ENCODE results near the gene BANP. TPM values are rescaled to one million over a fixed set of nuclear protein-coding genes. Genes with fewer than 3 reads are reported as not detected.
"Not testable (repeated sequence)": the region's sequence is repeated elsewhere in the genome, so short reads cannot be mapped to it uniquely, and the experiment has no call there.

Gene BANP
- total and polyA plus RNA-seq, 2 of the 8 experiments (the other 6 are each of a cell fraction or from before 2014, with no cell fraction given) = 25.8 to 39.8 TPM

DNA sequence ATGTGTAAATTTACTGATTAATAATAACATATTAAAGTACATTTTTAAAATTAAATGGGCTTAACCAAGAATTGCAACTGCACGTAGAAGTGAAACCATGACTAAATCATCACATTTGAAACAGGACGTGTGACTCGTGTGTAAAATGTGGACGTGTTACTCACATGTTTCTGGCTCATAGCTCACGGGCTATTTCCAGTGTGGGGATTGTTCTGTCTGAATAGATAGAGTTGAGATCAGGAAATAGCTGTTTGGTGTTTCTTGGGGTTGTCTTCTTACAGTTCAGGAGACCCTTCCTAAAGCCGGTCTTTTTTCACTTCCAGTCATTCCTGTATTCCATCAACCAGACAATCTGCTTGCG is 32.5 kb downstream of the BANP start:
- not testable (repeated sequence) for H3K23me2 ChIP-seq (ENCODE audit: low read depth, low read length); H4K20me1 ChIP-seq (replicated peaks in 1 of 2; ENCODE audit: control insufficient read depth in 1 of 2, insufficient read depth in 2 of 2, low read length in 2 of 2); H4K91ac ChIP-seq (replicated peaks; ENCODE audit: insufficient read length, low read length); H4K5ac ChIP-seq (ENCODE audit: insufficient read length, low read depth, low read length); H3K9me3 ChIP-seq (ENCODE audit: insufficient read depth in 2 of 2, low read depth in 1 of 2, low read length in 1 of 2); DNase-seq (ENCODE audit: low read depth in 1 of 2, low spot score in 2 of 2); H3K4me3 ChIP-seq (ENCODE audit: extremely low read depth in 1 of 4, insufficient read depth in 2 of 4, low read depth in 3 of 4, low read length in 4 of 4); H3K4ac ChIP-seq (replicated peaks; ENCODE audit: insufficient read length, low read depth, low read length); H2BK120ac ChIP-seq (replicated peaks; ENCODE audit: low read depth, low read length); H3K27ac ChIP-seq (ENCODE audit: low read depth, low read length); H3K14ac ChIP-seq (ENCODE audit: insufficient read length); H3K23ac ChIP-seq (ENCODE audit: insufficient read length); H3K4me2 ChIP-seq (ENCODE audit: insufficient read depth in 1 of 2, low read depth in 2 of 2, low read length in 2 of 2); H2AK5ac ChIP-seq (ENCODE audit: low read depth, low read length); H2BK15ac ChIP-seq (ENCODE audit: low read length); H2BK20ac ChIP-seq (ENCODE audit: low read length); H3K9ac ChIP-seq (replicated peaks in 1 of 4; ENCODE audit: extremely low read depth in 1 of 4, low read depth in 3 of 4, low read length in 3 of 4); H4K8ac ChIP-seq (ENCODE audit: extremely low read depth, insufficient read depth, low read length); H3K56ac ChIP-seq (replicated peaks; ENCODE audit: insufficient read length, low read depth, low read length); H2BK12ac ChIP-seq (ENCODE audit: low read depth, low read length); H3K4me1 ChIP-seq (replicated peaks in 1 of 4; ENCODE audit: control insufficient read depth in 3 of 4, insufficient read depth in 4 of 4, low read length in 3 of 4); H2BK5ac ChIP-seq (ENCODE audit: low read depth, low read length); H3K18ac ChIP-seq (ENCODE audit: extremely low read depth, low read length); H3K79me1 ChIP-seq (ENCODE audit: low read depth, low read length); H3K27me3 ChIP-seq (replicated peaks in 1 of 4; ENCODE audit: control insufficient read depth in 3 of 4, extremely low read depth in 1 of 4, insufficient read depth in 3 of 4, low read length in 3 of 4); FAIRE-seq; H2AFZ ChIP-seq (ENCODE audit: low read length); H3K79me2 ChIP-seq (ENCODE audit: control insufficient read depth in 1 of 2, insufficient read depth in 2 of 2, low read length in 2 of 2)
- ChIA-PET POLR2A (ENCODE audit: partially characterized antibody) (interaction anchor here (1.0 kb wide), 1 partner anchor 31 kb away, joined by 3 read pairs; no protein-coding TSS in a partner anchor), CTCF (ENCODE audit: partially characterized antibody) (interaction anchor here (0.8 to 4.7 kb wide), 4 partner anchors 12 to 57 kb away, joined by 3 to 27 read pairs (median 6); no protein-coding TSS in a partner anchor)
- peaks cover 2 to 11% (median 5%) of the 10 kb centered on the region in 4 experiments; a peak in 5 of 8 replicates for H3K36me3 ChIP-seq (ENCODE audit: control insufficient read depth in 2 of 4, insufficient read depth in 4 of 4, low read length in 3 of 4)
- WGBS, 2 experiments (ENCODE audit: extremely low coverage in 1 of 2, insufficient coverage in 1 of 2, insufficient read length in 1 of 2, insufficient replicate concordance in 2 of 2, low coverage in 1 of 2, low lambda C conversion rate in 2 of 2, missing lambda C conversion rate in 1 of 2) = 90% methylated on average over 7 of the region's 7 CpGs; no CpG with 5 or more reads in 1 of the 2 experiments

DNA sequence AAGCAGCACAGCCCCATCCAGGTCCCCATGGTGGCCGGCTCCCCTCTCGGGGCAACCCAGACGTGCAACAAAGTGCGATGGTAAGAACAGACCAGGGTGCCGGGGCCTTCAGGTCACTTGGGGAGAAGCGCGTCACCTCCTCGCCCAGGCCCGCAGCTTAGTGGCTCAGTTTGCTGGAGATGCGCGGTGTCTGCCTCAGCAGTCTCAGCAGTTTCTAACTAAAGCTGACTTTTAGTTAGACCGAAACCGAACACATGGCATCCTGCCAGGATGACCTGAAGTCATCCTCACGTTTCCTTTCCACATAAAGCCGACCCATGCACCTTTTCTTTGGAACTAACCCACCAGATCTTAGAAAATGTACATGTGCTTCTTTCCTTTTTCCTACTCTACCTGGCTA is 32.9 kb downstream of the BANP start:
- H3K9ac ChIP-seq (replicated peaks in 1 of 4; ENCODE audit: extremely low read depth in 1 of 4, low read depth in 3 of 4, low read length in 3 of 4); H2AK5ac ChIP-seq (ENCODE audit: low read depth, low read length); H3K23ac ChIP-seq (ENCODE audit: insufficient read length); H3K23me2 ChIP-seq (ENCODE audit: low read depth, low read length); H3K56ac ChIP-seq (replicated peaks; ENCODE audit: insufficient read length, low read depth, low read length); H2BK12ac ChIP-seq (ENCODE audit: low read depth, low read length); H2AFZ ChIP-seq (ENCODE audit: low read length); H4K91ac ChIP-seq (replicated peaks; ENCODE audit: insufficient read length, low read length); FAIRE-seq; H3K27ac ChIP-seq (ENCODE audit: low read depth, low read length); H3K9me3 ChIP-seq (ENCODE audit: insufficient read depth in 2 of 2, low read depth in 1 of 2, low read length in 1 of 2); H2BK5ac ChIP-seq (ENCODE audit: low read depth, low read length); H3K27me3 ChIP-seq (replicated peaks in 1 of 4; ENCODE audit: control insufficient read depth in 3 of 4, extremely low read depth in 1 of 4, insufficient read depth in 3 of 4, low read length in 3 of 4); H3K18ac ChIP-seq (ENCODE audit: extremely low read depth, low read length); H4K20me1 ChIP-seq (replicated peaks in 1 of 2; ENCODE audit: control insufficient read depth in 1 of 2, insufficient read depth in 2 of 2, low read length in 2 of 2); DNase-seq (ENCODE audit: low read depth in 1 of 2, low spot score in 2 of 2); H3K79me2 ChIP-seq (ENCODE audit: control insufficient read depth in 1 of 2, insufficient read depth in 2 of 2, low read length in 2 of 2); H3K4me2 ChIP-seq (ENCODE audit: insufficient read depth in 1 of 2, low read depth in 2 of 2, low read length in 2 of 2); H2BK120ac ChIP-seq (replicated peaks; ENCODE audit: low read depth, low read length); H3K4me3 ChIP-seq (ENCODE audit: extremely low read depth in 1 of 4, insufficient read depth in 2 of 4, low read depth in 3 of 4, low read length in 4 of 4); H3K14ac ChIP-seq (ENCODE audit: insufficient read length); H3K79me1 ChIP-seq (ENCODE audit: low read depth, low read length); H3K4me1 ChIP-seq (replicated peaks in 1 of 4; ENCODE audit: control insufficient read depth in 3 of 4, insufficient read depth in 4 of 4, low read length in 3 of 4); H3K4ac ChIP-seq (replicated peaks; ENCODE audit: insufficient read length, low read depth, low read length); H2BK20ac ChIP-seq (ENCODE audit: low read length); H4K5ac ChIP-seq (ENCODE audit: insufficient read length, low read depth, low read length); H2BK15ac ChIP-seq (ENCODE audit: low read length); H4K8ac ChIP-seq (ENCODE audit: extremely low read depth, insufficient read depth, low read length): not testable (repeated sequence)
- H3K36me3 ChIP-seq (ENCODE audit: control insufficient read depth in 2 of 4, insufficient read depth in 4 of 4, low read length in 3 of 4) = peaks cover 2 to 11% (median 5%) of the 10 kb centered on the region in 4 experiments; a peak in 5 of 8 replicates
- POLR2A ChIA-PET (ENCODE audit: partially characterized antibody) = interaction anchor here (1.0 kb wide), 1 partner anchor 31 kb away, joined by 3 read pairs; no protein-coding TSS in a partner anchor
- WGBS, 2 experiments (ENCODE audit: extremely low coverage in 1 of 2, insufficient coverage in 1 of 2, insufficient read length in 1 of 2, insufficient replicate concordance in 2 of 2, low coverage in 1 of 2, low lambda C conversion rate in 2 of 2, missing lambda C conversion rate in 1 of 2) = 95% methylated on average over 15 of the region's 15 CpGs; no CpG with 5 or more reads in 1 of the 2 experiments
- CTCF ChIA-PET (ENCODE audit: partially characterized antibody) = interaction anchor here (0.8 to 4.7 kb wide), 4 partner anchors 12 to 57 kb away, joined by 3 to 27 read pairs (median 6); no protein-coding TSS in a partner anchor
